OCI-LY7 (cell line): Measurements from ENCODE around the gene EHD4.

Experiments used
- EZH2phosphoT487 ChIP-seq: fragments of 200-600 bp; sonication (generic); IDR thresholded peaks from 2 replicates; pipeline ENCODE4 v1.6.1; 2018; ENCODE audit warnings: low read depth, borderline replicate concordance, mild to moderate bottlenecking, mixed run types, antibody characterized with exemption, low read length, moderate library complexity, mixed read lengths
- TF ChIP-seq, protein P1 (sequence below): fragments of 200-600 bp; sonication (generic); conservative IDR thresholded peaks from 2 replicates; pipeline ENCODE4 v1.5.1; 2014; ENCODE audit warnings: mild to moderate bottlenecking, antibody characterized with exemption, low read length, moderate library complexity, mixed read lengths

DNA sequence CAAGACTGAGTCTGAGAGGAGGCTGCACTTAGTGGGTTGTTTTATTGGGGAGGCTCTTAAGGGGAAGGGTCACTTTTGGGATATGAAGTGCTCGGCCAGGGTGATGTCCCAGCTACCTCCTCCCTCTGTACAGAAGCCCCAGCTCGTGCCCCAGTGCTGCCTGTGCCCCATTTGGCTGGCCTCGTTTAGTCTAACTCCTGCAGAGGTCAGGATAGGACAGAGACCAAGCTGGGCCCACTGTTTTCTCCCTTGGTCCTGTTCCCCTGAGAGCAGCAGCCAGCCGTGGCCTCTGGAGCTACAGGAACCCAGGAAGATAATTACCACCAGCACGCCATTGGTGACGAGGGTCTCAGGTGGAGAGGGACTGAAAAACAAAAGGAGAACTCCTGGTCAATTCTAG lies 30.0 kb upstream of the EHD4 start:
- TF ChIP-seq, protein P1, sequence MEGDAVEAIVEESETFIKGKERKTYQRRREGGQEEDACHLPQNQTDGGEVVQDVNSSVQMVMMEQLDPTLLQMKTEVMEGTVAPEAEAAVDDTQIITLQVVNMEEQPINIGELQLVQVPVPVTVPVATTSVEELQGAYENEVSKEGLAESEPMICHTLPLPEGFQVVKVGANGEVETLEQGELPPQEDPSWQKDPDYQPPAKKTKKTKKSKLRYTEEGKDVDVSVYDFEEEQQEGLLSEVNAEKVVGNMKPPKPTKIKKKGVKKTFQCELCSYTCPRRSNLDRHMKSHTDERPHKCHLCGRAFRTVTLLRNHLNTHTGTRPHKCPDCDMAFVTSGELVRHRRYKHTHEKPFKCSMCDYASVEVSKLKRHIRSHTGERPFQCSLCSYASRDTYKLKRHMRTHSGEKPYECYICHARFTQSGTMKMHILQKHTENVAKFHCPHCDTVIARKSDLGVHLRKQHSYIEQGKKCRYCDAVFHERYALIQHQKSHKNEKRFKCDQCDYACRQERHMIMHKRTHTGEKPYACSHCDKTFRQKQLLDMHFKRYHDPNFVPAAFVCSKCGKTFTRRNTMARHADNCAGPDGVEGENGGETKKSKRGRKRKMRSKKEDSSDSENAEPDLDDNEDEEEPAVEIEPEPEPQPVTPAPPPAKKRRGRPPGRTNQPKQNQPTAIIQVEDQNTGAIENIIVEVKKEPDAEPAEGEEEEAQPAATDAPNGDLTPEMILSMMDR, result no peak
- no peak for TF ChIP-seq EZH2phosphoT487
